Pancreas (tissue), 10 donors: Measurements from ENCODE around the gene PTPN20. TPM values are rescaled to one million over a fixed set of nuclear protein-coding genes. Genes with fewer than 3 reads are reported as not detected.

Source experiments
- ATAC-seq, 4 donors: fragments of 200-7000 bp; cut with Tn5 transposase; one replicate each; pipeline versions ENCODE4 v1.8.0 to v1.9.1; 2020; ENCODE audit warnings: mild to moderate bottlenecking in 4 of 4, moderate library complexity in 4 of 4
- DNase-seq, 6 donors: peaks; one replicate each; pipeline ENCODE4 v3.0.0-alpha.2; 2020
- FAIRE-seq: peaks from 2 replicates; lab custom pipeline; 2012; peaks lifted over from hg19 to GRCh38; lab: Jason Lieb, UNC
- H3K27ac ChIP-seq, 4 donors: fragments of 200-600 bp; sonication (generic); 1 replicate in 3 of 4; 2 replicates in 1 of 4; pipeline versions ENCODE4 v1.5.0 to v1.8.0; 2020
- H3K27me3 ChIP-seq, 4 donors: fragments of 200-600 bp; one replicate each; pipeline ENCODE4 v1.8.0; 2021
- H3K36me3 ChIP-seq, 3 donors: fragments of 200-600 bp; sonication (generic) in 1 of 3; one replicate each; pipeline versions ENCODE4 v1.5.0 to v1.8.0; 2020 to 2021
- H3K4me1 ChIP-seq, 3 donors: fragments of 200-600 bp; one replicate each; pipeline ENCODE4 v1.8.0; 2021
- H3K4me3 ChIP-seq, 4 donors: fragments of 200-600 bp; sonication (generic) in 2 of 4; one replicate each; pipeline versions ENCODE4 v1.5.0 to v1.8.0; 2020 to 2021
- H3K9me3 ChIP-seq, 4 donors: fragments of 200-600 bp; one replicate each; pipeline ENCODE4 v1.8.0; 2021
- WGBS, 2 donors: extraction: QIAGEN DNeasy Blood & Tissue Kit; methylation state at CpG; one replicate each; pipeline ENCODE4 v1.1.7; 2013; 5-methylcytosine and 5-hydroxymethylcytosine counted together
- intact Hi-C, 3 donors: fragments of 100-400 bp; cut with DNase I; formaldehyde crosslinking; loops; one replicate each; pipeline versions ENCODE4 v1.11.1 to v1.14.2; 2022
- polyA plus RNA-seq, 2 donors: library from polyadenylated mRNA; stranded (reverse); fragments of 200-250 nt; gene quantifications; one replicate each; pipeline ENCODE4 v1.2.3, GENCODE V29; 2013
- total RNA-seq, 6 donors: library from RNA; stranded (reverse); fragmentation: NEBNext Ultra II Directional in 4 of 6; extraction: Animal tissue kit (Norgen Biotek cat#: 25700) in 4 of 6; gene quantifications; one replicate each; pipeline versions ENCODE4 v1.2.1 to v1.2.4, GENCODE V29; 2021 to 2023
- TF ChIP-seq, protein P1 (sequence below), 4 donors: fragments of 200-600 bp; sonication (generic) in 3 of 4; IDR thresholded peaks; one replicate each; pipeline versions ENCODE4 v1.5.0 to v1.8.0; 2021; ENCODE audit warnings: antibody characterized with exemption in 4 of 4
- donor health status: healthy with polysubstance abuse.
- donor health status: DM: no; HTN: no; CAD: no; lungs with moderate emphysema.
- donor health status: DM: no; HTN: no; CAD: no.
- donor health status: control.
- donor health status: control.
- donor health status: Bipolar disorder and iron deficiency.
- donor health status: DM: yes; HTN: yes; CAD: no.
- donor health status: DM: no; HTN: no; CAD: no.
- donor health status: DM: no; HTN: no; CAD: no.
- donor health status: DM: yes; HTN: yes; CAD: no.

Gene PTPN20
- total and polyA plus RNA-seq, 8 donors, result 1.4 to 8.3 (median 3.2) TPM

DNA sequence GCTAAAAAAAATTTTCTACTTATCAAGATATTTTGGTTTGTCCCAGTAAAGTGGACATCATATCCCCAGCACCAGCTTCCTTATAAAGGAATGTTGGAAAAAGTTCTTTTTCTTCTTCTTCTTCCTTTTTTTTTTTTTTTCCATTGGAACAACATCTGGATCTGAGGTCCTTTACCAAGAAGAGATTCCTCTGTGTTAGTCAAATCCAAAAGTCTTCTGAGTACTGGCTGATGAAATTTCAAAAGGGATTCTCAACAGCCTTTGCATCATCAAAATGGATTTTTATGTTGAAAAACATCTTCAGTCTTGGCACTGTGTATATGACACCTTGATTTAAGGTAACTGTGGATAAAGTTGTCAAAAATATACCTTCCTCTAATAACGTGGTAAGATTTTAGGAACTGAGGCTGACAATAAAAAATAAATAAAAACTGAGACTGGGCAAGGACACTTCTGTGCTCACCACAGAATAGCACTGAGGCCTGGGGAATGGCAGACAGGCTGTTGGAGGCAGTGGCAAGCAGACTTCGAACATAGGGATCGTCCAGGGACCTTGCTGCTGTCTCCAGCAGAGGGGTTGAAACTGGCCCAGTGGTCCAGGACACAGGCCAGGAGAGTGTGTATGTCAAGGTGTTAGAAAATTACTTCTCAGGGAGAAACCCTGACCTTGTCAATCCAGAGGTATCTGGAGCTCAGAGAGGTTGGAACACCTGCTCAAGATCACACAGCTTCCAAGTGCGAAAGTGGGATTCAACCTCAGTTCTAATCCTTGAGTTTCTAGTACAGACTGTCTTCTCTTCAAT, 130.4 kb downstream of the PTPN20 start:
- TF ChIP-seq, protein P1, sequence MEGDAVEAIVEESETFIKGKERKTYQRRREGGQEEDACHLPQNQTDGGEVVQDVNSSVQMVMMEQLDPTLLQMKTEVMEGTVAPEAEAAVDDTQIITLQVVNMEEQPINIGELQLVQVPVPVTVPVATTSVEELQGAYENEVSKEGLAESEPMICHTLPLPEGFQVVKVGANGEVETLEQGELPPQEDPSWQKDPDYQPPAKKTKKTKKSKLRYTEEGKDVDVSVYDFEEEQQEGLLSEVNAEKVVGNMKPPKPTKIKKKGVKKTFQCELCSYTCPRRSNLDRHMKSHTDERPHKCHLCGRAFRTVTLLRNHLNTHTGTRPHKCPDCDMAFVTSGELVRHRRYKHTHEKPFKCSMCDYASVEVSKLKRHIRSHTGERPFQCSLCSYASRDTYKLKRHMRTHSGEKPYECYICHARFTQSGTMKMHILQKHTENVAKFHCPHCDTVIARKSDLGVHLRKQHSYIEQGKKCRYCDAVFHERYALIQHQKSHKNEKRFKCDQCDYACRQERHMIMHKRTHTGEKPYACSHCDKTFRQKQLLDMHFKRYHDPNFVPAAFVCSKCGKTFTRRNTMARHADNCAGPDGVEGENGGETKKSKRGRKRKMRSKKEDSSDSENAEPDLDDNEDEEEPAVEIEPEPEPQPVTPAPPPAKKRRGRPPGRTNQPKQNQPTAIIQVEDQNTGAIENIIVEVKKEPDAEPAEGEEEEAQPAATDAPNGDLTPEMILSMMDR (IDR thresholded peaks at IDR 0.05), result no peak
- intact Hi-C loops, result no loop called here
- ATAC-seq, result no peak
- Histone ChIP-seq H3K4me1 (no peaks in the 10 kb centered on the region), H3K4me3 (no peak overlapping the region), H3K36me3 (no peaks in the 10 kb centered on the region), H3K27me3 (no peaks in the 10 kb centered on the region), H3K27ac (no peak overlapping the region), H3K9me3 (no peaks in the 10 kb centered on the region)
- DNase-seq, result peak in 1 of 6 donors; percentile 26
- no peak for FAIRE-seq
- WGBS, 2 donors, result 65 to 68% methylated on average over 4 of the region's 4 CpGs

GRCh38 chr10:47042199-47042473, 130.9 kb downstream of the PTPN20 start:
- no peak overlapping the region for H3K27ac ChIP-seq
- TF ChIP-seq, protein P1 (IDR thresholded peaks at IDR 0.05), result no peak
- no peaks in the 10 kb centered on the region for H3K27me3 ChIP-seq
- H3K4me1 ChIP-seq, result no peaks in the 10 kb centered on the region
- FAIRE-seq, result no peak
- intact Hi-C loops, result no loop called here
- no peaks in the 10 kb centered on the region for H3K9me3 ChIP-seq
- H3K4me3 ChIP-seq, result no peak overlapping the region
- H3K36me3 ChIP-seq, result no peaks in the 10 kb centered on the region
- no peak for ATAC-seq
- DNase-seq, result peak in 1 of 6 donors; percentile 25
- 79 to 80% methylated on average over 5 of the region's 5 CpGs for WGBS, 2 donors

DNA sequence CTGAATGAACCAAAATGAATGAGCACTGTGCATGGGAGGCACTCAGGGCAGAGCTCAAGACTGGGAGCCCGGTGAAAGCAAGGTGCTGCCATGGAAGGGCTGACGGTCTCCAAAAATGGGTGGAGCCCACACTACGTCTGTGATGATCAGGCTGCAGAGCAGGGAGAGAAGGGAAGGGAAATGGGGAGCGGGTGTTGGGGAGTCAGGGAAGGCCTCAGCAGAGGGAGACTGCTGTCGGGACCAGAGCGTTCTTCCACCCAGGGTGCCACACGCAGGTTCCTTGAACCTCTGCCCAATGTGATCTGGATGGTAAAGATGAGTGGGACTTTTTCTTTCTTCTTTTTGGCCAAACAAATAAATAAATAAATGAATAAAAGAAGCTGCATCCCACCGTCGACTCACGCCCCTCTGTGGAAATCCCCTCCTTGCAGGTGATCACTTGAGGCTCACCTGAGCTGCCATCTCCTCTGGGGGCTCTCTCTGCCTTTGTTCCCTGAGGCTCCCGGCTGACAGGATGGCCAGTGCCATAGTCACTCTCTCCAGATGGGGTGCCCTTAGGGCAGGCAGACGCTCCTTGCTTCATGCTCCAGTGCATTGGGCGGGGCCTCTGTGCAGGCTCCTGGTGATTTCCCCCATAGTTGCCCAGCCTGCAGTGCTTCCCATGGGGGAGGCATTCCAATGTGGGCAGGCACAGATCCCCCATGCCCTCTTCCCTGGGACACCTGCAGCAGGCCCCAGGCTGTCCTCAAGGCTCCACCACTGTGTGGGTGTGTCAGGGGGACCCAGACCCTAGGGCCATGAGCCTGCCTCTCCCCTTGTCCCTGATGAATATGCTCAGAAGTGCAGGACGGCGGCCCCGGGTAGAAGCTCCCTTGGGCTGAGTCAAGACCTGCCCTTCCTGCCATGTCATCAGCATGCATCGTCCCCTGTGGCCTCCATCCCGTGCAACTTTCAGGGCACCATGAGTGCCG, 131.8 kb downstream of the PTPN20 start:
- no peak for FAIRE-seq
- peak in 2 of 6 donors; percentile 41 to 42 for DNase-seq

GRCh38 chr10:47043928-47044538, 132.8 kb downstream of the PTPN20 start:
- H3K27ac ChIP-seq, result no peak overlapping the region
- no peak overlapping the region for H3K4me3 ChIP-seq
- intact Hi-C loops, result no loop called here
- no peaks in the 10 kb centered on the region for H3K36me3 ChIP-seq
- DNase-seq, result peak in 2 of 6 donors; percentile 29 to 43
- H3K27me3 ChIP-seq, result no peaks in the 10 kb centered on the region
- TF ChIP-seq, protein P1 (IDR thresholded peaks at IDR 0.05), result no peak
- no peak for FAIRE-seq
- 74 to 79% methylated on average over 15 of the region's 15 CpGs for WGBS, 2 donors
- ATAC-seq, result no peak
- H3K4me1 ChIP-seq, result no peaks in the 10 kb centered on the region
- no peaks in the 10 kb centered on the region for H3K9me3 ChIP-seq

More for the DNA sequence above, 131.8 kb downstream of the PTPN20 start:
- ATAC-seq, result no peak
- Histone ChIP-seq H3K4me3 (no peak overlapping the region), H3K27ac (no peak overlapping the region), H3K4me1 (no peaks in the 10 kb centered on the region), H3K27me3 (no peaks in the 10 kb centered on the region), H3K36me3 (no peaks in the 10 kb centered on the region), H3K9me3 (no peaks in the 10 kb centered on the region)
- TF ChIP-seq, protein P1 (IDR thresholded peaks at IDR 0.05), result no peak
- 85 to 86% methylated on average over 19 of the region's 19 CpGs for WGBS, 2 donors
- intact Hi-C loops, result no loop called here
